Activated CD4-positive, alpha-beta T cell treated with anti-CD3 and anti-CD28 coated beads for 36 hours (primary cell): ENCODE data around the gene SSH3. TPM values are rescaled to one million over a fixed set of nuclear protein-coding genes. Genes with fewer than 3 reads are reported as not detected.
A peak's percentile ranks its signal among the peaks of the same experiment; 100 is the strongest.

Source experiments
- ATAC-seq: fragments of 200-7000 bp; cut with Tn5 transposase; one replicate; pipeline ENCODE4 v1.10.0; 2021; ENCODE audit warnings: mild to moderate bottlenecking, moderate library complexity
- CTCF ChIA-PET: fragments of 350-600 bp; sonication (Branson Sonifier 250); formaldehyde crosslinking; loops from one replicate; lab custom pipeline; 2021; ENCODE audit warnings: antibody characterized with exemption; lab: Charles Lee
- POLR2A ChIA-PET: fragments of 350-600 bp; sonication (Branson Sonifier 250); formaldehyde crosslinking; loops from one replicate; lab custom pipeline; 2021; ENCODE audit warnings: antibody characterized with exemption, inconsistent platforms; lab: Charles Lee
- DNase-seq: peaks from one replicate; pipeline ENCODE4 v3.0.0-alpha.2; 2020
- H3K27ac Mint-ChIP-seq: one replicate; pipeline ENCODE4 v1.8.0; 2021; ENCODE audit warnings: mixed read lengths
- H3K27me3 Mint-ChIP-seq: one replicate; pipeline ENCODE4 v1.8.0; 2021; ENCODE audit warnings: mixed read lengths
- H3K36me3 Mint-ChIP-seq: one replicate; pipeline ENCODE4 v1.8.0; 2021; ENCODE audit warnings: low read depth, mixed read lengths
- H3K4me1 Mint-ChIP-seq: one replicate; pipeline ENCODE4 v1.8.0; 2021; ENCODE audit warnings: mixed read lengths
- H3K4me3 Mint-ChIP-seq: one replicate; pipeline ENCODE4 v1.8.0; 2021; ENCODE audit warnings: mild to moderate bottlenecking, moderate library complexity, mixed read lengths
- H3K9me3 Mint-ChIP-seq: one replicate; pipeline ENCODE4 v1.8.0; 2021; ENCODE audit warnings: low read depth, mixed read lengths
- intact Hi-C, 2 experiments: fragments of 100-400 bp; cut with DNase I in 1 of 2; cut with micrococcal nuclease in 1 of 2; formaldehyde crosslinking; loops; one replicate each; pipeline versions ENCODE4 v1.14.2 to v1.15.1; 2022 to 2024; cut with DNase I, micrococcal nuclease
- total RNA-seq, 2 experiments: library from RNA; stranded (reverse); gene quantifications; one replicate each; pipeline ENCODE4 v1.2.3, GENCODE V29; 2021

SSH3 gene
- total RNA-seq, 2 experiments from 2014 or later: 6.0 to 11.1 TPM

DNA sequence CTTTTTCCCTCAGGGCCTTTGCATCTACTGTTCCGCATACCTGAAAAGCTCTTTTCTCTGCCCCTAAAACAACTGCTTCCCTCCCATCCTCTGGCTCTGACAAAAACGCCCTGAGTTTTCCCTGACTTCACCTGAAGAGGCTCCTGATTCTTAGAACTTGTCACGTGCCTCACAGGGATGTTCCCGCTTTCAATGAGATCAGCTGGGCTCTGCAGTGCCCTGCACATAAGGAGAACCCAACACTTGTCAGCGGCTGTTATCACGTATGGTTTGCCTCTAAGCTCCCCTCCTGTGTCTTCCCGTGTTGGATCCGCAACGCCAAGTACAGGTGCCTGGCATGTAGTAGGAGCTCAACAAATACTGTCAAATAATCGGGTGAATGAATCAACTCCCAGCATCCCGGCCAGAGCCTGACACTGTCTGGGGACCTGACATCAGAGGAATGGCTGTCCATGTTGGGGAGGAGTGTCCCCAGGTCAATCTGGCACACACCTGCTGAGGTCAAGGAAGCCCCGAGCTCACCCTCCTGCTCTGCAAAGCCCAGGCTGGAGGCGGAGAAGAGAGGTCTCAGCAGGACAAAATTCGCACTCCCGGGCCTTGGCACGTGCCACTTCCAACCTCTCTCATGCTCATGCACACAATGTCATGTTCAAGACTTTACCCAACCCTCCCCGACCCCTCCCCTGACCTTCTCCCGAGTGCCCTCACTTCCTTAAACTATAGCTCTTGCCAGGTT, 41.2 kb upstream of the SSH3 start:
- DNase-seq (peak; percentile 7), ATAC-seq (no peak)
- H3K9me3 Mint-ChIP-seq: no peaks in the 10 kb centered on the region
- H3K4me3 Mint-ChIP-seq: peak overlapping the region; percentile 26
- ChIA-PET POLR2A (interaction anchor here (0.6 to 1.9 kb wide), 3 partner anchors 21 to 55 kb away, joined by 3 to 7 read pairs (median 5); no protein-coding TSS in a partner anchor), CTCF (interaction anchor here (0.6 to 4.3 kb wide), 24 partner anchors 10 to 209 kb away, joined by 3 to 44 read pairs (median 5); partner anchors contain the start of genes ANKRD13D and SSH3)
- peak overlapping the region; percentile 66 for H3K27ac Mint-ChIP-seq
- H3K27me3 Mint-ChIP-seq: no peaks in the 10 kb centered on the region
- H3K36me3 Mint-ChIP-seq: peaks cover 4% of the 10 kb centered on the region
- intact Hi-C loops: loop anchor here in 1 of 2 experiments (1.0 kb wide), 2 partner anchors 55 to 120 kb away; no protein-coding TSS in a partner anchor
- H3K4me1 Mint-ChIP-seq: peaks cover 51% of the 10 kb centered on the region

DNA sequence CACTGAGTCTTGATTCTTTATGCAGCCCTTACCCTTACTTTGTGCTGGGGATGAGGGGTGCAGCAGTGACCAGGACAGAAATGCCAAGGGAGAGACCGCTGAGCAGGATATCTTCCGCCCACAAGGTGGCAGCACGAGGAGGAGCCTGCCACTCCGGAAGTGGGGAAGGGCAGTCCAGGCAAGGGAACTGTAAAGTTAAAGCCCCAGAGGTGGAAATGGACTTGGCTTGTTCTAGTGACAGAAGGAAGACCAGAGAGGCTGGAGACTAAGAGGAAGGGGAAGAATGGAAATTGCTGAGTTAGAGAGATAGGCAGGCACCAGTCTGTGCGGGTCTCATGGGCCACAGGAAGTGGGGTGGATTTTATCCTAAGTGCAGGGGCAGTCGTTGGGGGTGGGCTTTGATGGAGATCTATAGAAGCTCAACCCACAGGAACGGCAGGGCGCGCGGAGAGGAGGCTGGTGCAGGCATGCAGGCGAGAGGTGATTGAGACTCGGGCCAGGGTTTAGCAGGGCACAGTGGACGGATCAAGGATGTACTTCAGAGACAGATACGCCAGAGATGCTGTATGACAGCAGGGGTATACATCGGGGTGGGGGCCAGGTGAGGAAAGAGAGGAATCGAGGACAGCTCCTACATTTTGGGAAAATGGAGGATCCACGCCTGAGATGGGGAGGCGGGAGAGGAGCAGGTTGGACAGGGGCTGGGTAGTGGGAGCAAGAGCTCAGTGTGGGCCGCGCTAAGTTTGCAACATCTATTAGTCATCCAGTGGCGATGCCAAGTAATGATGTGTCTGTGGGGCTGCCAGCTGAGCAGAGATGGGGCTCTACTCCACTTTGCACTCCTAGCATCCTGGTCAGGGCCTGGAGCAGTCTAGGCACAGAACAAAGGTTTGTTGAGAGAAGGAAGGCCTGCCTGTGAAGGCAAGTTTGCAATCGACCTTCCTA, 40.3 kb upstream of the SSH3 start:
- peak overlapping the region; percentile 66 for H3K27ac Mint-ChIP-seq
- no peaks in the 10 kb centered on the region for H3K9me3 Mint-ChIP-seq
- intact Hi-C loops: loop anchor here in 1 of 2 experiments (1.0 kb wide), 2 partner anchors 54 to 119 kb away; no protein-coding TSS in a partner anchor
- ATAC-seq (peak; percentile 49), DNase-seq (peak; percentile 88)
- ChIA-PET POLR2A (interaction anchor here (1.5 to 1.9 kb wide), 2 partner anchors 22 to 54 kb away, joined by 5 to 7 read pairs; no protein-coding TSS in a partner anchor), CTCF (interaction anchor here (0.6 to 4.3 kb wide), 25 partner anchors 9 to 209 kb away, joined by 3 to 44 read pairs (median 5); partner anchors contain the start of gene ANKRD13D)
- no peaks in the 10 kb centered on the region for H3K27me3 Mint-ChIP-seq
- peaks cover 10% of the 10 kb centered on the region for H3K36me3 Mint-ChIP-seq
- H3K4me1 Mint-ChIP-seq: peaks cover 51% of the 10 kb centered on the region
- peak overlapping the region; percentile 10 for H3K4me3 Mint-ChIP-seq

DNA sequence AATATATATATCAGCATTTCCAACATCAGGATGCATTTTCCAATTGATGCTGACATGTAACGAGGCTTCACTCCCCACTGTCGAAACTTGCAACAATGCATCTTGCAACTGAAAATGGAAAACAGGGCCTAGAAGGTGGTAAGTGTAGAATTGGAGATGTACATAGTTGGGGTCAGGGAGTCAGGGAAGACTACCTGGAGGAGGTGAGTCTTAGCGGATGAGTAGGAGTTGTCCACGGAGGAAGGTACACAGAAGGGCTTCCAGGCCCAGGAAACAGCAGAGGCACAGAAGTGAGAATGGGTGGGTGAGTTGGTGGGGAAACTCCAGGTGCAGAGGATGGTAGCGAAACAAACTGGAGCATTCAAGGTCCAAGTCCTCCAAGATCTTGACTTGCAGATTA, 39.1 kb upstream of the SSH3 start:
- H3K27ac Mint-ChIP-seq: peak overlapping the region; percentile 90
- peaks cover 21% of the 10 kb centered on the region for H3K36me3 Mint-ChIP-seq
- H3K27me3 Mint-ChIP-seq: no peaks in the 10 kb centered on the region
- ChIA-PET POLR2A (interaction anchor here (0.6 to 1.1 kb wide), 2 partner anchors 14 to 191 kb away, joined by 3 read pairs; no protein-coding TSS in a partner anchor), CTCF (interaction anchor here (0.6 to 4.3 kb wide), 6 partner anchors 12 to 81 kb away, joined by 3 to 44 read pairs (median 5); no protein-coding TSS in a partner anchor)
- DNase-seq: peak; percentile 27
- peak overlapping the region; percentile 30 for H3K4me3 Mint-ChIP-seq
- no peak for ATAC-seq
- intact Hi-C loops: no loop called here
- no peaks in the 10 kb centered on the region for H3K9me3 Mint-ChIP-seq
- H3K4me1 Mint-ChIP-seq: peaks cover 64% of the 10 kb centered on the region

DNA sequence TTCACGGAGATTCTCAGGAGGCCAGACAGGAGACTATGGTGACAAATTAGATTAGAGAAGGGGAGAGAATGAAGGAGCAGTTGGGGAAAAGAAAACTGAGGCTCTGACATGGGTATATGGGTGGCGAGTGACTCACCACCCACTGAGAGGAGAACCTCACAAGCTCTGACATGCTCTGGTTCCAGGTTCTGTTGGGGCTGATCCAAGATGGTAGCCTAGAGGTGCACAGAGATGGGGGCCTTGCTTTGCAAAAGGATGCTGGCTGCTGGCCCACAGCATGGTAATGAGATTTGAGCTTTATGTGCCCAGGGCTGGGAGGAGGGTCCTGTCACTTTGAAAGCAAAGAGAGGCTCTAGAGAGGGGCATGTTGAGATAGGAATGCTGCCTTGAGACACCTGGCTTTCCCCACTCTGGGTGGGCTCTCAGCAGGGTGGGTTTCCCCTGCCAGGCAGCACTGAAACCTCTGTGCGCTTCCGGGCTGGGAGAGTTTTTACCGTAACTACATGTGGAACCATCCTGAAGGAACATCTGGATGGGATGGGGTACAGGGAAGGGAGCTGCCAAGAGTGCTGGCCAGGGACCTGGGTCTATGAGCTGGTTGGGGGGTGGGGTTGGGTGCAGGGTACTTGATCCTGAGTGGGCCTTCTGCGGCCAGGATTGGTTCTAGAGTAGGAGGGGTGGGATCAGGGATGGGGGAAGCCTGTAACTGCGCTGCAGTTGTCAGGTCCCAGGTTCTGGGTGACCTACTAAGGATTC, 38.3 kb upstream of the SSH3 start:
- peak; percentile 17 for ATAC-seq
- Mint-ChIP-seq H3K4me3 (peak overlapping the region; percentile 72), H3K4me1 (peaks cover 72% of the 10 kb centered on the region), H3K27ac (peak overlapping the region; percentile 90), H3K27me3 (no peaks in the 10 kb centered on the region), H3K9me3 (no peaks in the 10 kb centered on the region), H3K36me3 (peaks cover 28% of the 10 kb centered on the region)
- CTCF ChIA-PET: interaction anchor here (0.6 to 4.3 kb wide), 7 partner anchors 8 to 174 kb away, joined by 3 to 44 read pairs (median 4); no protein-coding TSS in a partner anchor
- intact Hi-C loops: loop anchor here (5.0 kb wide), 2 partner anchors 117 to 217 kb away; partner anchors contain the start of gene AIP (in 1 of the 2)
- POLR2A ChIA-PET: interaction anchor here (1.1 kb wide), 1 partner anchor 13 kb away, joined by 3 read pairs; no protein-coding TSS in a partner anchor
- peak; percentile 56 for DNase-seq

DNA sequence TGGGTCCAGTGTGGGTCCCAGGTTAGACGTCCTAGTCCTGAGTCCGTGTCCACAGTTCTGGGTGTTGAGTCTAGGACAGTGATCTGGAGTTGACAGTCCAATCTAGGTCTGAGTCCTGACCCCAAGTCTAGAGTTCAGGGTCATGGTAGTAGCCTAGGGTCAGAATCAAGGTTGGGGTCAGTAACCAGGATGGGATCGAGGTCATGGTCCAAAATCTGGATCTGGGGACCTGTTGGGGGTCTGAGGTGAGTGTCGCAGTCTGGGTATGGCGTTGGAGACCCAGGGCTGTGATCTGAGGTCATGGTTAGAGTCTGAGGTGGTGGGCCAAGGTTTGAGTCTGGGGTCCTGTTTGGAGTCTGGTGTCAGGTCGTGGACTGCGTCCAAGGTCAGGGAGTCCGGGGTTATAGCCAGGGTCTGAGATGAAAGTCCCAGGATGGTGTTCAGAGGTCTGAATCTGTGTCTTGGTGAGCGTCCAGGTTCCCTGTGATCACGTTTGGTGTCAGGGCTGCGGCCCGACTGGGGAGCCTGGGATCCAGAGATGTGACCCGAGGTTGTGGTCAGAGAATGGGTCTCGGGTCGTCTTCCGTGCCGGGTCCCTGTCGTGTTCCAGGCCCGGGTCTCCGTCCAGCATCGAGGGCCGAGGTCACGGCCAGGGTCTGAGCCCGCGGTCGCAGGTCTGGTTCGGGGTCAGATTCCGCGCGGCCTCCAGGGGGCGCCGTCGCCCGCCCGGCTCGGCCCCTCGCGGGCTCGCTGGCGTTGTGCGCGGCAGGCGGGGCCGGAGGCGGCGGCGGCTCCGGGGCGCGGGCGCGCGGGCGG, 37.5 kb upstream of the SSH3 start:
- H3K36me3 Mint-ChIP-seq: peaks cover 36% of the 10 kb centered on the region
- H3K4me3 Mint-ChIP-seq: peak overlapping the region; percentile 72
- POLR2A ChIA-PET: interaction anchor here (1.7 kb wide), 1 partner anchor 51 kb away, joined by 8 read pairs; no protein-coding TSS in a partner anchor
- DNase-seq (peak; percentile 87), ATAC-seq (peak; percentile 18)
- intact Hi-C loops: loop anchor here (1.0 to 5.0 kb wide), 6 partner anchors 26 to 242 kb away; partner anchors contain the start of genes AIP (in 1 of the 2) and CDK2AP2 (in 1 of the 2)
- H3K9me3 Mint-ChIP-seq: no peaks in the 10 kb centered on the region
- H3K27me3 Mint-ChIP-seq: no peaks in the 10 kb centered on the region
- CTCF ChIA-PET: interaction anchor here (1.2 kb wide), 1 partner anchor 51 kb away, joined by 7 read pairs; no protein-coding TSS in a partner anchor
- peak overlapping the region; percentile 90 for H3K27ac Mint-ChIP-seq
- H3K4me1 Mint-ChIP-seq: peaks cover 78% of the 10 kb centered on the region

DNA sequence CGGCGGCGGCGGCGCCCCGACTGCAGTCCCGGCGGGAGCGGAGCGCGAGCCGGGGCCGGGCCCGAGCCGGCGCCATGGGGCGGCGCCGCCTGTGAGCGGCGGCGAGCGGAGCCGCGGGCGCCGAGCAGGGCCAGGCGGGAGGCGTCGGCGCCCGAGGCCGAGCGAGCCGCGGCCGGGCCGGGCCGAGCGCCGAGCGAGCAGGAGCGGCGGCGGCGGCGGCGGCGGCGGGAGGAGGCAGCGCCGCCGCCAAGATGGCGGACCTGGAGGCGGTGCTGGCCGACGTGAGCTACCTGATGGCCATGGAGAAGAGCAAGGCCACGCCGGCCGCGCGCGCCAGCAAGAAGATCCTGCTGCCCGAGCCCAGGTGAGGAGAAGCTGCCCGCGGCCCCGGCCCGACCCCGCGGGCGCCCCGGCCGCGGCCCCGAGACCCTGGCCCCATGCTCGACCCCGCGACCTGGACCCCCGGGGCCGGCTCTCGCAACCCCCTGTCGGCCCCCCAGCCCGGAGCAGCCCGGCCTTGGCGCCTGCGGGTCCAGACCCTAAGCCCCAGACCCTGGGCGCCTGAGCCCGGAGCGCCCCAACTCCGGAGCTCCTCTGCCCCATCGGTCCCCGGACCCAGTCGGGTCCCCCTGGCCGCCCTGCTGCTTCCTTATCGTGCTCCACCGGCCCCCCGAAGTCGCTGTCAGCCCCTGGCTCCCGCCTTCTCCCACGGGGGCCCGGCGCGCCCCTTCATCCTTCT, 36.7 kb upstream of the SSH3 start, which contains the start of gene GRK2:
Gene GRK2, plus strand, starts transcription at position 25 of the 739 bp plus-strand sequence. Its CDS starts 227 bp downstream, at position 252.
- peak; percentile 14 for ATAC-seq
- Mint-ChIP-seq H3K27ac (peak within 1 kb of the TSS; percentile 99), H3K4me3 (peak within 1 kb of the TSS; percentile 98), H3K4me1 (peaks cover 81% of the 10 kb centered on the region), H3K9me3 (no peaks in the 10 kb centered on the region), H3K27me3 (no peaks in the 10 kb centered on the region), H3K36me3 (peaks cover 41% of the 10 kb centered on the region)
- CTCF ChIA-PET: interaction anchor here (0.7 to 3.1 kb wide), 6 partner anchors 11 to 51 kb away, joined by 3 to 15 read pairs (median 5); partner anchors contain the start of gene ANKRD13D
- intact Hi-C loops: loop anchor here (1.0 to 5.0 kb wide), 6 partner anchors 26 to 242 kb away; partner anchors contain the start of genes AIP (in 1 of the 2) and CDK2AP2 (in 1 of the 2)
- POLR2A ChIA-PET: interaction anchor here (0.7 to 2.0 kb wide), 4 partner anchors 22 to 88 kb away, joined by 3 to 8 read pairs (median 4); partner anchors contain the start of gene ANKRD13D
- DNase-seq: peak; percentile 73

DNA sequence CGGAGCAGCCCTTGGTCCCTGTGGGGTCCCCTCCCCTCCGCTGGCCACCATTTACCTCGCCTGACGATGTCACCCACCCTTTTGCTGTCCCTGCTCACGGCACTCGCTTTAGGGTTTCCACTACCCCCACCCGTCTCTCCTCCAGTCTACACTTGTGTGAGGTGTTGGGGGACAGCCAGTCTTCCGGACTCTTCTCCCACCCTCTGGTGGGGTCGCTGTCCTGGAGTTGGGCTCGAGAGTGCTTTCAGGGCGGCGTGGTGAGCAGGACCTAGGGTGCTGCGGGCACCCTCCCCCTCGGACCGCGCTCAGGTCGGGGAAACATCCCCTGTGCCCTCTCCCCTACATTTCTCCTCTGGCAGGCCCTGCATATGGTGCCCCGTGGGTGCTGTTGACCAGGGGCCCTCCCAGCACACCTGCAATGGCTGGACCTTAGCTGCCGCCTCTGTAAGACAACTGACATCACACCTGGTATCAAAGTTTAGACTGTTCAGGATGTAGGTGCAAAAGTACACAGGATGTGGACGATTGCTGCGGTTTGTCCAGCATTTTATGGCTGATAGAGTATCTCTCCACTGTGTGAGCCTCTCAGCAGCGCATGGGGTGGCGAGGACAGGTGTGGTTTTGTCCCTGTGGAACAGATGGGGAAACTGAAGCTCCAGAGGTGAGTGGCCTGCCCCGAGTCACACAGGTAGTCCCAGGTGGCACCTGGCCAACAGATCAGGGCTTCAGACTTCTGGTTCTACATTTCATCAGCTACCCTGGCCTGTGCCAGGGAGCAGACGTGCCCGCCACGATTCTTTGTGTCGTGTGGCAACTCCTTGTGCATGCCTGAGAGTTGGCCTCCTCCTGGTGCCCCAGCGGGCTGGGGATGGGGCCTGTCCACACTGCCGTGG, 35.9 kb upstream of the SSH3 start:
- ChIA-PET POLR2A (interaction anchor here (0.5 to 2.0 kb wide), 8 partner anchors 10 to 134 kb away, joined by 3 to 8 read pairs (median 4); partner anchors contain the start of genes ANKRD13D and PPP1CA), CTCF (interaction anchor here (0.7 to 3.1 kb wide), 11 partner anchors 11 to 142 kb away, joined by 3 to 15 read pairs (median 5); partner anchors contain the start of genes ANKRD13D and POLD4)
- ATAC-seq: no peak
- Mint-ChIP-seq H3K36me3 (peaks cover 48% of the 10 kb centered on the region), H3K9me3 (no peaks in the 10 kb centered on the region), H3K27ac (peak overlapping the region; percentile 99), H3K27me3 (no peaks in the 10 kb centered on the region), H3K4me1 (peaks cover 81% of the 10 kb centered on the region), H3K4me3 (peak overlapping the region; percentile 98)
- intact Hi-C loops: loop anchor here (1.0 to 5.0 kb wide), 6 partner anchors 10 to 215 kb away; partner anchors contain the start of genes AIP (in 1 of the 2) and POLD4 (in 1 of the 2)
- DNase-seq: peak; percentile 39
